ENCODE data around the gene ALK.

ALK gene

GRCh38 chr2:29770846-29771245, 150.5 kb downstream of the ALK start:
- Histone ChIP-seq H4K20me1 (ENCODE audit: insufficient read depth, low read length) (no peaks in the 10 kb centered on the region), H3K27me3 (replicated peaks; ENCODE audit: insufficient read depth, low read length) (no peaks in the 10 kb centered on the region), H3K9me3 (replicated peaks; ENCODE audit: insufficient read depth, low read length) (no peaks in the 10 kb centered on the region), H3K36me3 (replicated peaks; ENCODE audit: insufficient read depth, low read length) (no peaks in the 10 kb centered on the region), H3K4me2 (ENCODE audit: low read depth, low read length) (no peak overlapping the region), H3F3A (ENCODE audit: insufficient read depth, low read length) (no peaks in the 10 kb centered on the region), H2AFZ (ENCODE audit: low read length) (no peak overlapping the region), H3K79me2 (ENCODE audit: low read length) (no peaks in the 10 kb centered on the region), H3K4me3 (ENCODE audit: low read length) (no peak overlapping the region), H3K9ac (ENCODE audit: low read length) (no peak overlapping the region), H3K9me2 (replicated peaks; ENCODE audit: insufficient read depth, low read length) (no peaks in the 10 kb centered on the region), H3K27ac (ENCODE audit: low read length) (no peak overlapping the region), H3K4me1 (ENCODE audit: low read length) (no peaks in the 10 kb centered on the region)
- TF ChIP-seq EZH2 (optimal IDR thresholded peaks at IDR 0.05; ENCODE audit: low read depth, low read length) (no peak), CTCF (IDR thresholded peaks at IDR 0.05; ENCODE audit: low read length) (no peak), EZH2phosphoT487 (IDR thresholded peaks at IDR 0.05; ENCODE audit: low read length) (no peak)
- no peak for DNase-seq

- no peak overlapping the region for H3K4me2 ChIP-seq (ENCODE audit: low read depth, low read length)
- no peaks in the 10 kb centered on the region for H3K9me3 ChIP-seq (replicated peaks; ENCODE audit: insufficient read depth, low read length)
- no peaks in the 10 kb centered on the region for H3K79me2 ChIP-seq (ENCODE audit: low read length)
- H3F3A ChIP-seq (ENCODE audit: insufficient read depth, low read length) = no peaks in the 10 kb centered on the region
- H3K27ac ChIP-seq (ENCODE audit: low read length) = no peak overlapping the region
- H3K4me3 ChIP-seq (ENCODE audit: low read length) = no peak overlapping the region
- H3K9ac ChIP-seq (ENCODE audit: low read length) = no peak overlapping the region
- H3K27me3 ChIP-seq (replicated peaks; ENCODE audit: insufficient read depth, low read length) = no peaks in the 10 kb centered on the region
- no peaks in the 10 kb centered on the region for H4K20me1 ChIP-seq (ENCODE audit: insufficient read depth, low read length)
- H3K4me1 ChIP-seq (ENCODE audit: low read length) = no peaks in the 10 kb centered on the region
- no peaks in the 10 kb centered on the region for H3K9me2 ChIP-seq (replicated peaks; ENCODE audit: insufficient read depth, low read length)
- H3K36me3 ChIP-seq (replicated peaks; ENCODE audit: insufficient read depth, low read length) = no peaks in the 10 kb centered on the region
- DNase-seq = no peak
- H2AFZ ChIP-seq (ENCODE audit: low read length) = no peak overlapping the region
- TF ChIP-seq CTCF (IDR thresholded peaks at IDR 0.05; ENCODE audit: low read length) = no peak
- TF ChIP-seq EZH2phosphoT487 (IDR thresholded peaks at IDR 0.05; ENCODE audit: low read length) = no peak
- no peak for TF ChIP-seq EZH2 (optimal IDR thresholded peaks at IDR 0.05; ENCODE audit: low read depth, low read length)
These were observed 151.5 kb downstream of the ALK start for GRCh38 chr2:29769847-29770246.

DNA sequence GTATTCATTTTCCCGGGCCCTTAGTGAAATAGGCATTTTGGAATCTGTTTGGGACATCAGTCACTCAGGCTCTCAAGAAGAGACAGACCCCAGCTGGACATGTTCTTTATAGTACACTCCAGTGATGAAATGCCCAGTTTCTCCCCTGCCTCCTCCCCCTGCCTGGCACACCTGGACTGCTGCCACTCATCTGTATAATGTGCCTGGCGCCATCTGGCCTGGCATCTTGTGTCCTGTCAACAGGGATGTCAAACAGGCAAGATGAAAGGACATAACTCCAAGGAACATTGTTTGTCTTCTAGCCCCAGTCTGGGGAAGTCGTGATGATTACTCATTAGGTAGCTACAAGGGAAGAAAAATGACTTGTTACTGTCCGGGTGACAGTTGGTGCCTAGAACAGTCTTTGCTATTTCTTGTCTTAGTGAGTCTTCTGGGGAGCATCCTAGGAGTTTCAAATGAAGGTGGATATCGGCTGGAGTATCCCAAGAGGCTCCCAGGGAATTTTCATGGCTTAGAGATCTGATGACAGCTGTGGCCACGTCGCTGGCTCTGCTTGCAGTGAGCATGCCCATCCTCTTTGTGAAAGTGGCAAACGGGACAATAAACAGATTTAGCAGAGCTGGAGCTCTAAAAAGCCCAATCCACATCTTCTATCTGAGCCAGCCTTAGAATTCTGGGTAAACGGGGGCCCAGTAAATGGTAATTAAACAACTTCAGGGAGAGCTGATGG, 153.6 kb downstream of the ALK start:
- Histone ChIP-seq H3K4me1 (ENCODE audit: low read length) (no peaks in the 10 kb centered on the region), H3K9me3 (replicated peaks; ENCODE audit: insufficient read depth, low read length) (no peaks in the 10 kb centered on the region), H4K20me1 (ENCODE audit: insufficient read depth, low read length) (no peaks in the 10 kb centered on the region), H3K9ac (ENCODE audit: low read length) (no peak overlapping the region), H3K36me3 (replicated peaks; ENCODE audit: insufficient read depth, low read length) (no peaks in the 10 kb centered on the region), H3K79me2 (ENCODE audit: low read length) (no peaks in the 10 kb centered on the region), H3K27ac (ENCODE audit: low read length) (no peak overlapping the region), H3K4me2 (ENCODE audit: low read depth, low read length) (no peak overlapping the region), H3F3A (ENCODE audit: insufficient read depth, low read length) (no peaks in the 10 kb centered on the region), H3K9me2 (replicated peaks; ENCODE audit: insufficient read depth, low read length) (no peaks in the 10 kb centered on the region), H3K4me3 (ENCODE audit: low read length) (no peak overlapping the region), H2AFZ (ENCODE audit: low read length) (no peak overlapping the region), H3K27me3 (replicated peaks; ENCODE audit: insufficient read depth, low read length) (no peaks in the 10 kb centered on the region)
- DNase-seq = no peak
- TF ChIP-seq EZH2 (optimal IDR thresholded peaks at IDR 0.05; ENCODE audit: low read depth, low read length) (no peak), EZH2phosphoT487 (IDR thresholded peaks at IDR 0.05; ENCODE audit: low read length) (no peak), CTCF (IDR thresholded peaks at IDR 0.05; ENCODE audit: low read length) (no peak)
